ENCODE measurements around the gene ACSL3.

The ACSL3 gene

DNA sequence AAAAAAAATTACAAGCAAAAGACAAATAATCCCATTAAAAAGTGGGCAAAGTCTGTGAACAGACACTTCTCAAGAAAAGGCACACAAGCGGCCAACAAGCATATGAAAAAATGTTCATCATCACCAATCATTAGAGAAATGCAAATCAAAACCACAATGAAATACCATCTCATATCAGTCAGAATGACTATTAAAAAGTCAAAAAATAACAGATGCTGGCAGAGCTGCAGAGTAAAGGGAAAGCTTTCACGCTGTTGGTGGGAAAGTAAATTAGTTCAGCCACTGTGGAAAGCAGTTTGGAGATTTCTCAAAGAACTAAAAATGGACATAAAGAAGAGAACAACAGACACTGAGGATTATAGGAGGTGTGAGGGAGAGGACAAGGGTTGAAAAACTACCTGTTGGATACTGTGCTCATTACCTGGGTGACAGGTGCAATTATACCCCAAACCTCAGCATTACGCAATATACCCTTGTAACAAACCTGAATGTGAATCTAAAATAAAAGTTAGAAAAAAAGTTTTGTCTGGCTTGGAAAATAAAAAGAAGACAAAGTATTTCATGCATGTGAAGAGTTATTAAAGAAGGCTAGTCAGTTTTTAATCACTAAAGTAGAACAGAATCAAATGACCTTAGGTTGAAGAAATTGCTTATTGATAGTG, 8.7 kb upstream of the ACSL3 start:
- no peak overlapping the region for H3K4me2 ChIP-seq (ENCODE audit: insufficient read depth, low read length, poor library complexity, severe bottlenecking)

GRCh38 chr2:222854773-222855700, 5.8 kb upstream of the ACSL3 start:
- Histone ChIP-seq H2BK120ac (ENCODE audit: low read depth, low read length) (no peak overlapping the region), H3K27ac (replicated peaks; ENCODE audit: low read length) (no peak overlapping the region), H3K27me3 (ENCODE audit: control insufficient read depth in 3 of 3, insufficient read depth in 3 of 3, low read depth in 1 of 3, low read length in 3 of 3) (no peaks in the 10 kb centered on the region), H3K18ac (ENCODE audit: low read length) (no peak overlapping the region), H3K9ac (ENCODE audit: low read depth, low read length, poor library complexity) (no peak overlapping the region), H3K4ac (ENCODE audit: low read length) (no peak overlapping the region), H2BK12ac (ENCODE audit: low read length) (no peak overlapping the region), H3K4me2 (ENCODE audit: insufficient read depth, low read length, poor library complexity, severe bottlenecking) (no peak overlapping the region), H3K9me3 (replicated peaks in 1 of 2; ENCODE audit: control insufficient read depth in 2 of 2, insufficient read depth in 1 of 2, low read depth in 1 of 2, low read length in 2 of 2) (no peaks in the 10 kb centered on the region), H2AFZ (ENCODE audit: low read length) (no peak overlapping the region), H3K36me3 (replicated peaks in 1 of 2; ENCODE audit: control insufficient read depth in 2 of 2, insufficient read depth in 2 of 2, low read length in 2 of 2) (no peaks in the 10 kb centered on the region), H2BK5ac (ENCODE audit: low read length) (no peak overlapping the region), H3K4me3 (ENCODE audit: low read length in 2 of 2) (no peak overlapping the region), H3K23ac (ENCODE audit: low read depth, low read length, poor library complexity) (no peak overlapping the region), H3K79me1 (ENCODE audit: low read depth, low read length) (no peaks in the 10 kb centered on the region), H4K8ac (ENCODE audit: low read depth, low read length) (no peak overlapping the region), H2BK15ac (ENCODE audit: low read length) (no peak overlapping the region), H4K91ac (ENCODE audit: low read depth, low read length, poor library complexity) (no peak overlapping the region), H3K4me1 (ENCODE audit: control insufficient read depth in 2 of 2, insufficient read depth in 1 of 2, low read depth in 1 of 2, low read length in 2 of 2) (peaks cover 2 to 6% of the 10 kb centered on the region in 2 donors), H3K14ac (ENCODE audit: low read length) (no peak overlapping the region), H2AK5ac (ENCODE audit: low read depth, low read length) (no peak overlapping the region)
- DNase-seq (ENCODE audit: low spot score): no peak
- WGBS, 2 donors (ENCODE audit: extremely low coverage in 2 of 2, insufficient read length in 2 of 2, insufficient replicate concordance in 1 of 2): no CpG with 5 or more reads among the region's 11 CpGs

More for the DNA sequence above, 8.7 kb upstream of the ACSL3 start:
- no peak overlapping the region for H2AFZ ChIP-seq (ENCODE audit: low read length)
- H3K4ac ChIP-seq (ENCODE audit: low read length): no peak overlapping the region
- no CpG with 5 or more reads among the region's 3 CpGs for WGBS, 2 donors (ENCODE audit: extremely low coverage in 2 of 2, insufficient read length in 2 of 2, insufficient replicate concordance in 1 of 2)
- H3K79me1 ChIP-seq (ENCODE audit: low read depth, low read length): no peaks in the 10 kb centered on the region
- no peak for DNase-seq (ENCODE audit: low spot score)
- H2BK120ac ChIP-seq (ENCODE audit: low read depth, low read length): no peak overlapping the region
- no peak overlapping the region for H3K9ac ChIP-seq (ENCODE audit: low read depth, low read length, poor library complexity)
- no peak overlapping the region for H2AK5ac ChIP-seq (ENCODE audit: low read depth, low read length)
- no peak overlapping the region for H3K14ac ChIP-seq (ENCODE audit: low read length)
- H3K23ac ChIP-seq (ENCODE audit: low read depth, low read length, poor library complexity): no peak overlapping the region
- H3K18ac ChIP-seq (ENCODE audit: low read length): no peak overlapping the region
- H4K8ac ChIP-seq (ENCODE audit: low read depth, low read length): no peak overlapping the region
- H3K36me3 ChIP-seq (replicated peaks in 1 of 2; ENCODE audit: control insufficient read depth in 2 of 2, insufficient read depth in 2 of 2, low read length in 2 of 2): no peaks in the 10 kb centered on the region
- H3K9me3 ChIP-seq (replicated peaks in 1 of 2; ENCODE audit: control insufficient read depth in 2 of 2, insufficient read depth in 1 of 2, low read depth in 1 of 2, low read length in 2 of 2): no peaks in the 10 kb centered on the region
- no peaks in the 10 kb centered on the region for H3K27me3 ChIP-seq (ENCODE audit: control insufficient read depth in 3 of 3, insufficient read depth in 3 of 3, low read depth in 1 of 3, low read length in 3 of 3)
- no peak overlapping the region for H2BK15ac ChIP-seq (ENCODE audit: low read length)
- H4K91ac ChIP-seq (ENCODE audit: low read depth, low read length, poor library complexity): no peak overlapping the region
- no peak overlapping the region for H2BK5ac ChIP-seq (ENCODE audit: low read length)
- H3K27ac ChIP-seq (replicated peaks; ENCODE audit: low read length): no peak overlapping the region
- no peak overlapping the region for H3K4me3 ChIP-seq (ENCODE audit: low read length in 2 of 2)
- no peaks in the 10 kb centered on the region for H3K4me1 ChIP-seq (ENCODE audit: control insufficient read depth in 2 of 2, insufficient read depth in 1 of 2, low read depth in 1 of 2, low read length in 2 of 2)
- no peak overlapping the region for H2BK12ac ChIP-seq (ENCODE audit: low read length)

- Histone ChIP-seq H2BK12ac (ENCODE audit: low read length) (no peak overlapping the region), H2BK5ac (ENCODE audit: low read length) (no peak overlapping the region), H2AK5ac (ENCODE audit: low read depth, low read length) (no peak overlapping the region), H3K79me1 (ENCODE audit: low read depth, low read length) (peaks cover 5% of the 10 kb centered on the region), H3K9ac (ENCODE audit: low read depth, low read length, poor library complexity) (no peak overlapping the region), H3K4me3 (ENCODE audit: low read length in 2 of 2) (peak overlapping the region in 1 of 2 donors; percentile 39), H4K91ac (ENCODE audit: low read depth, low read length, poor library complexity) (no peak overlapping the region), H3K4ac (ENCODE audit: low read length) (no peak overlapping the region), H3K18ac (ENCODE audit: low read length) (no peak overlapping the region), H3K27me3 (ENCODE audit: control insufficient read depth in 3 of 3, insufficient read depth in 3 of 3, low read depth in 1 of 3, low read length in 3 of 3) (no peaks in the 10 kb centered on the region), H3K23ac (ENCODE audit: low read depth, low read length, poor library complexity) (no peak overlapping the region), H3K9me3 (replicated peaks in 1 of 2; ENCODE audit: control insufficient read depth in 2 of 2, insufficient read depth in 1 of 2, low read depth in 1 of 2, low read length in 2 of 2) (no peaks in the 10 kb centered on the region), H3K27ac (replicated peaks; ENCODE audit: low read length) (no peak overlapping the region), H2BK15ac (ENCODE audit: low read length) (no peak overlapping the region), H3K14ac (ENCODE audit: low read length) (no peak overlapping the region), H4K8ac (ENCODE audit: low read depth, low read length) (no peak overlapping the region), H3K4me1 (ENCODE audit: control insufficient read depth in 2 of 2, insufficient read depth in 1 of 2, low read depth in 1 of 2, low read length in 2 of 2) (peaks cover 11 to 15% of the 10 kb centered on the region in 2 donors), H3K4me2 (ENCODE audit: insufficient read depth, low read length, poor library complexity, severe bottlenecking) (peak overlapping the region; percentile 22), H2BK120ac (ENCODE audit: low read depth, low read length) (no peak overlapping the region), H3K36me3 (replicated peaks in 1 of 2; ENCODE audit: control insufficient read depth in 2 of 2, insufficient read depth in 2 of 2, low read length in 2 of 2) (no peaks in the 10 kb centered on the region), H2AFZ (ENCODE audit: low read length) (peak overlapping the region; percentile 79)
- DNase-seq (ENCODE audit: low spot score): peak; percentile 36
- WGBS, 2 donors (ENCODE audit: extremely low coverage in 2 of 2, insufficient read length in 2 of 2, insufficient replicate concordance in 1 of 2): no CpG with 5 or more reads among the region's 10 CpGs
These were observed 837 bp upstream of the ACSL3 start for GRCh38 chr2:222859786-222860612.
